ENCODE results near the gene XYLT1.

DNA sequence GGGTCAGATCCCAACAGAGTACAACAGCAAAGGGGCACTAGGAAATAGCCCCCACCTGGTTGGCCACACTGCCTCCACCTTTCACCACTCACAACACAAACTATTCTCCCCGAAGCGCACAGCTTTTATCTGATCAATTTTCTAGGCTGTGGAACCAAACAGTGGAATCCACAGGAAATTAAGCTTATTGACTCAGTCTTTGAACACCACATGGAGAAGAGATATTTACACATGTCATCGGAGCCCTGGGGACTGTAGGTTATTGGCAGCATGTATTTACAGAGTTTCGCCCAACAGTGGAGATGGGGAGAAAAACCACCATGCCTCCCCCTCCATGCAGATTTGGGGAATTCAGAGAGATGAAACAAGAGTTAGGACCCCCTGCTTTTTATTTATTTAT lies 154.8 kb downstream of the XYLT1 start:
- TF ChIP-seq EZH2 (IDR thresholded peaks at IDR 0.05) (no peak), POLR2AphosphoS5 (IDR thresholded peaks at IDR 0.05; ENCODE audit: borderline replicate concordance, low read depth, low read length) (no peak), FOXP2 (optimal IDR thresholded peaks at IDR 0.05; ENCODE audit: control extremely low read depth, extremely low read length, insufficient read depth) (no peak)

All from SK-N-MC (cell line).